Lower leg skin (tissue), 4 donors: Measurements from ENCODE around the gene DEDD. TPM values are rescaled to one million over a fixed set of nuclear protein-coding genes. Genes with fewer than 3 reads are reported as not detected.
A peak's percentile ranks its signal among the peaks of the same experiment; 100 is the strongest.

Source experiments
- DNase-seq, 2 donors: peaks; one replicate each; pipeline ENCODE4 v3.0.0-alpha.2; 2019; ENCODE audit warnings: low spot score in 2 of 2
- H3K4me3 ChIP-seq: fragments of 200-600 bp; sonication (generic); 2 replicates; pipeline ENCODE4 v1.5.1; 2017; ENCODE audit warnings: mild to moderate bottlenecking, low read depth; ENCODE audit not compliant: poor library complexity, severe bottlenecking
- CTCF ChIP-seq, 3 donors: fragments of 450-650 bp; IDR thresholded peaks; one replicate each; pipeline ENCODE4 v1.5.1; 2016; ENCODE audit warnings: antibody characterized with exemption in 3 of 3, mild to moderate bottlenecking in 3 of 3, moderate library complexity in 2 of 3
- POLR2A ChIP-seq, 2 donors: fragments of 450-650 bp; IDR thresholded peaks; one replicate each; pipeline ENCODE4 v1.6.1; 2016 to 2017; ENCODE audit warnings: antibody characterized with exemption in 2 of 2, mild to moderate bottlenecking in 1 of 2, moderate library complexity in 1 of 2
- WGBS, 2 donors: methylation state at CpG; one replicate each; pipeline ENCODE4 v1.1.5; 2018; 5-methylcytosine and 5-hydroxymethylcytosine counted together
- intact Hi-C: fragments of 100-400 bp; cut with DNase I; formaldehyde crosslinking; loops from one replicate; pipeline ENCODE4 v1.15.0; 2023; ENCODE audit warnings: low total_unique reads
- total RNA-seq, 4 donors: library from RNA; depleted of rRNA; stranded (reverse); fragments of >200 nt; gene quantifications; one replicate each; pipeline ENCODE4 v1.1.0, GENCODE V29; 2016

The DEDD gene
- total RNA-seq, 4 donors from 2014 or later: 26.6 to 38.2 (median 29.6) TPM

GRCh38 chr1:161140755-161141400 lies 8.4 kb upstream of the DEDD start:
- WGBS, 2 donors: 93 to 96% methylated on average over 29 of the region's 29 CpGs
- DNase-seq: no peak
- intact Hi-C loops: no loop called here
- TF ChIP-seq CTCF (IDR thresholded peaks at IDR 0.05) (no peak), POLR2A (IDR thresholded peaks at IDR 0.05) (no peak)
- H3K4me3 ChIP-seq: no peak overlapping the region

GRCh38 chr1:161139766-161140165 lies 7.3 kb upstream of the DEDD start:
- no peak for DNase-seq
- TF ChIP-seq POLR2A (IDR thresholded peaks at IDR 0.05) (no peak), CTCF (IDR thresholded peaks at IDR 0.05) (no peak)
- WGBS, 2 donors: 27 to 46% methylated on average over 1 of the region's 1 CpG
- H3K4me3 ChIP-seq: no peak overlapping the region
- intact Hi-C loops: no loop called here

- TF ChIP-seq POLR2A (IDR thresholded peaks at IDR 0.05): no peak
- no peak for TF ChIP-seq CTCF (IDR thresholded peaks at IDR 0.05)
These were observed 6.0 kb upstream of the DEDD start for GRCh38 chr1:161138431-161138830.

GRCh38 chr1:161137881-161138280 lies 5.4 kb upstream of the DEDD start:
- intact Hi-C loops: no loop called here

More at GRCh38 chr1:161138431-161138830, 6.0 kb upstream of the DEDD start:
- no peak for DNase-seq
- intact Hi-C loops: no loop called here
- WGBS, 2 donors: 75 to 84% methylated on average over 1 of the region's 1 CpG
- no peak overlapping the region for H3K4me3 ChIP-seq

GRCh38 chr1:161133220-161133740 lies 813 bp upstream of the DEDD start:
- H3K4me3 ChIP-seq: peak overlapping the region; percentile 60
- 5 to 6% methylated on average over 11 of the region's 11 CpGs for WGBS, 2 donors
- TF ChIP-seq POLR2A (IDR thresholded peaks at IDR 0.05): no peak
- TF ChIP-seq CTCF (IDR thresholded peaks at IDR 0.05): no peak
- intact Hi-C loops: no loop called here
- no peak for DNase-seq

More at GRCh38 chr1:161137881-161138280, 5.4 kb upstream of the DEDD start:
- DNase-seq: no peak
- H3K4me3 ChIP-seq: no peak overlapping the region
- 61 to 82% methylated on average over 3 of the region's 3 CpGs for WGBS, 2 donors
- TF ChIP-seq POLR2A (IDR thresholded peaks at IDR 0.05): no peak
- no peak for TF ChIP-seq CTCF (IDR thresholded peaks at IDR 0.05)
